Measurements from ENCODE around the gene CGB2. TPM values are rescaled to one million over a fixed set of nuclear protein-coding genes. Genes with fewer than 3 reads are reported as not detected.

CGB2 gene
- total RNA-seq, 1 donor from 2014 or later, result not detected

GRCh38 chr19:49080392-49080791 is 48.7 kb downstream of the CGB2 start:
- TF ChIP-seq CTCF (IDR thresholded peaks at IDR 0.05; ENCODE audit: insufficient read depth, low read length, severe bottlenecking), result no peak
- FAIRE-seq (no peak), DNase-seq (ENCODE audit: low read depth) (no peak)
- Histone ChIP-seq H3K4me3 (ENCODE audit: low read depth, low read length) (no peak overlapping the region), H3K27me3 (ENCODE audit: control insufficient read depth, insufficient read depth, low read length) (no peaks in the 10 kb centered on the region), H3K36me3 (ENCODE audit: control insufficient read depth, insufficient read depth, low read length) (no peaks in the 10 kb centered on the region)

GRCh38 chr19:49081273-49081672 is 49.6 kb downstream of the CGB2 start:
- Histone ChIP-seq H3K36me3 (ENCODE audit: control insufficient read depth, insufficient read depth, low read length) (no peaks in the 10 kb centered on the region), H3K4me3 (ENCODE audit: low read depth, low read length) (no peak overlapping the region), H3K27me3 (ENCODE audit: control insufficient read depth, insufficient read depth, low read length) (no peaks in the 10 kb centered on the region)
- no peak for TF ChIP-seq CTCF (IDR thresholded peaks at IDR 0.05; ENCODE audit: insufficient read depth, low read length, severe bottlenecking)
- FAIRE-seq, result no peak
- no peak for DNase-seq (ENCODE audit: low read depth)

Other genes starting within 250 kb of the CGB2 start
- gene BCAT2, start 220.9 kb upstream of the CGB2 start, total RNA-seq, result 14.0 and 21.3 TPM in 2 replicates
- 1.3 and 1.9 TPM in 2 replicates for gene HSD17B14, start 195.4 kb upstream of the CGB2 start, total RNA-seq
- gene PLEKHA4, start 163.3 kb upstream of the CGB2 start, total RNA-seq, result 0.79 and 2.2 TPM in 2 replicates
- 118 and 168 TPM in 2 replicates for gene PPP1R15A, start 159.5 kb upstream of the CGB2 start, total RNA-seq
- not detected in 2 replicates for gene TULP2, start 133.1 kb upstream of the CGB2 start, total RNA-seq
- gene NUCB1, start 131.6 kb upstream of the CGB2 start, total RNA-seq, result 88.2 and 91.7 TPM in 2 replicates
- 9.2 and 10.8 TPM in 2 replicates for gene DHDH, start 98.2 kb upstream of the CGB2 start, total RNA-seq
- gene BAX, start 77.0 kb upstream of the CGB2 start, total RNA-seq, result 64.8 and 68.2 TPM in 2 replicates
- gene FTL, start 66.6 kb upstream of the CGB2 start, total RNA-seq, result 787 and 1,701 TPM in 2 replicates
- gene GYS1, start 38.6 kb upstream of the CGB2 start, total RNA-seq, result 25.5 and 28.9 TPM in 2 replicates
- gene RUVBL2, start 38.0 kb upstream of the CGB2 start, total RNA-seq, result 154 and 267 TPM in 2 replicates
- gene LHB, start 14.8 kb upstream of the CGB2 start, total RNA-seq, result 0.38 TPM in 1 of 2 replicates, not detected in the other
- gene CGB3, start 7.6 kb upstream of the CGB2 start, total RNA-seq, result not detected in 2 replicates
- gene CGB1, start 5.0 kb downstream of the CGB2 start, total RNA-seq, result not detected in 2 replicates
- 0.26 and 0.64 TPM in 2 replicates for gene CGB5, start 12.0 kb downstream of the CGB2 start, total RNA-seq
- gene CGB8, start 17.2 kb downstream of the CGB2 start, total RNA-seq, result 0.26 TPM in 1 of 2 replicates, not detected in the other
- gene CGB7, start 25.9 kb downstream of the CGB2 start, total RNA-seq, result 1.1 and 1.2 TPM in 2 replicates
- gene NTF4, start 32.9 kb downstream of the CGB2 start, total RNA-seq, result 3.2 and 9.9 TPM in 2 replicates
- not detected in 2 replicates for gene KCNA7, start 40.8 kb downstream of the CGB2 start, total RNA-seq
- gene SNRNP70, start 53.6 kb downstream of the CGB2 start, total RNA-seq, result 74.5 and 126 TPM in 2 replicates
- gene LIN7B, start 82.5 kb downstream of the CGB2 start, total RNA-seq, result 3.2 and 6.5 TPM in 2 replicates
- gene C19orf73, start 87.3 kb downstream of the CGB2 start, total RNA-seq, result 0.53 and 1.9 TPM in 2 replicates
- gene PPFIA3, start 87.7 kb downstream of the CGB2 start, total RNA-seq, result 1.3 and 2.2 TPM in 2 replicates
- gene HRC, start 123.5 kb downstream of the CGB2 start, total RNA-seq, result not detected in 2 replicates
- 11.1 and 18.6 TPM in 2 replicates for gene TRPM4, start 125.9 kb downstream of the CGB2 start, total RNA-seq

All from bronchial epithelial cell (primary cell).